Muscle layer of duodenum (tissue), 2 donors: Measurements from ENCODE around the gene ETFA.

Experiments
- H3K27ac ChIP-seq: one replicate; pipeline ENCODE4 v1.7.0; 2013; ENCODE audit warnings: mild to moderate bottlenecking, low read length
- H3K27me3 ChIP-seq: one replicate; pipeline ENCODE4 v1.7.0; 2013; ENCODE audit warnings: low read depth, mild to moderate bottlenecking, control low read depth, low read length
- H3K36me3 ChIP-seq, 2 donors: one replicate each; pipeline ENCODE4 v1.7.0; 2013; ENCODE audit warnings: low read length in 2 of 2, control low read depth in 1 of 2, mild to moderate bottlenecking in 1 of 2; ENCODE audit not compliant: insufficient read depth in 2 of 2, control insufficient read depth in 1 of 2
- H3K4me1 ChIP-seq, 2 donors: one replicate each; pipeline ENCODE4 v1.7.0; 2013; ENCODE audit warnings: low read length in 2 of 2, mild to moderate bottlenecking in 2 of 2, control low read depth in 1 of 2, moderate library complexity in 1 of 2; ENCODE audit not compliant: insufficient read depth in 2 of 2, control insufficient read depth in 1 of 2
- H3K4me3 ChIP-seq, 2 donors: one replicate each; pipeline ENCODE4 v1.7.0; 2013; ENCODE audit warnings: low read length in 2 of 2, low read depth in 1 of 2, mild to moderate bottlenecking in 1 of 2
- H3K9me3 ChIP-seq, 2 donors: one replicate each; pipeline ENCODE4 v1.7.0; 2013; ENCODE audit warnings: low read length in 2 of 2, control low read depth in 1 of 2, mild to moderate bottlenecking in 1 of 2; ENCODE audit not compliant: control insufficient read depth in 1 of 2
- donor health status: healthy.

Gene ETFA

GRCh38 chr15:76176059-76176458, 135.2 kb downstream of the ETFA start:
- no peak overlapping the region for H3K4me3 ChIP-seq
- no peak overlapping the region for H3K27ac ChIP-seq
- H3K36me3 ChIP-seq, result no peaks in the 10 kb centered on the region
- no peaks in the 10 kb centered on the region for H3K27me3 ChIP-seq
- H3K9me3 ChIP-seq, result no peaks in the 10 kb centered on the region
- H3K4me1 ChIP-seq, result no peaks in the 10 kb centered on the region

- no peaks in the 10 kb centered on the region for H3K36me3 ChIP-seq
- H3K4me1 ChIP-seq, result no peaks in the 10 kb centered on the region
- no peaks in the 10 kb centered on the region for H3K27me3 ChIP-seq
- no peak overlapping the region for H3K27ac ChIP-seq
- no peak overlapping the region for H3K4me3 ChIP-seq
- H3K9me3 ChIP-seq, result no peaks in the 10 kb centered on the region
Measured at GRCh38 chr15:76175442-76175841, 135.8 kb downstream of the ETFA start.

- H3K4me3 ChIP-seq, result no peak overlapping the region
- H3K36me3 ChIP-seq, result no peaks in the 10 kb centered on the region
- no peaks in the 10 kb centered on the region for H3K27me3 ChIP-seq
- no peaks in the 10 kb centered on the region for H3K4me1 ChIP-seq
- H3K27ac ChIP-seq, result no peak overlapping the region
- no peaks in the 10 kb centered on the region for H3K9me3 ChIP-seq
Measured at GRCh38 chr15:76174654-76175053, 136.6 kb downstream of the ETFA start.

- no peaks in the 10 kb centered on the region for H3K27me3 ChIP-seq
- H3K4me1 ChIP-seq, result no peaks in the 10 kb centered on the region
- no peak overlapping the region for H3K27ac ChIP-seq
- no peak overlapping the region for H3K4me3 ChIP-seq
- no peaks in the 10 kb centered on the region for H3K36me3 ChIP-seq
- H3K9me3 ChIP-seq, result no peaks in the 10 kb centered on the region
Measured at GRCh38 chr15:76173317-76173834, 137.9 kb downstream of the ETFA start.

GRCh38 chr15:76172782-76173181, 138.5 kb downstream of the ETFA start:
- no peak overlapping the region for H3K27ac ChIP-seq
- no peaks in the 10 kb centered on the region for H3K4me1 ChIP-seq
- H3K9me3 ChIP-seq, result no peaks in the 10 kb centered on the region
- no peaks in the 10 kb centered on the region for H3K27me3 ChIP-seq
- H3K4me3 ChIP-seq, result no peak overlapping the region
- H3K36me3 ChIP-seq, result no peaks in the 10 kb centered on the region

- no peak overlapping the region for H3K27ac ChIP-seq
- H3K9me3 ChIP-seq, result no peaks in the 10 kb centered on the region
- no peaks in the 10 kb centered on the region for H3K36me3 ChIP-seq
- no peaks in the 10 kb centered on the region for H3K27me3 ChIP-seq
- H3K4me1 ChIP-seq, result no peaks in the 10 kb centered on the region
- no peak overlapping the region for H3K4me3 ChIP-seq
Measured at GRCh38 chr15:76169911-76170800, 141.1 kb downstream of the ETFA start.

- H3K27ac ChIP-seq, result peak overlapping the region; percentile 28
Measured at GRCh38 chr15:76169018-76169417, 142.3 kb downstream of the ETFA start.

GRCh38 chr15:76168237-76168984, 142.9 kb downstream of the ETFA start:
- Histone ChIP-seq H3K36me3 (no peaks in the 10 kb centered on the region), H3K4me3 (no peak overlapping the region), H3K27me3 (no peaks in the 10 kb centered on the region), H3K9me3 (no peaks in the 10 kb centered on the region), H3K4me1 (no peaks in the 10 kb centered on the region), H3K27ac (no peak overlapping the region)

More at GRCh38 chr15:76169018-76169417, 142.3 kb downstream of the ETFA start:
- H3K4me3 ChIP-seq, result no peak overlapping the region
- H3K9me3 ChIP-seq, result no peaks in the 10 kb centered on the region
- H3K36me3 ChIP-seq, result no peaks in the 10 kb centered on the region
- no peaks in the 10 kb centered on the region for H3K4me1 ChIP-seq
- H3K27me3 ChIP-seq, result no peaks in the 10 kb centered on the region

GRCh38 chr15:76165951-76166350, 145.3 kb downstream of the ETFA start:
- no peak overlapping the region for H3K4me3 ChIP-seq
- H3K36me3 ChIP-seq, result no peaks in the 10 kb centered on the region
- no peak overlapping the region for H3K27ac ChIP-seq
- no peaks in the 10 kb centered on the region for H3K9me3 ChIP-seq
- peaks cover 0 to 7% of the 10 kb centered on the region in 2 donors for H3K4me1 ChIP-seq
- no peaks in the 10 kb centered on the region for H3K27me3 ChIP-seq
